AG08396 (cell line): ENCODE measurements around the gene EEF2KMT.
"Not testable (repeated sequence)": the region's sequence is repeated elsewhere in the genome, so short reads cannot be mapped to it uniquely, and the experiment has no call there.

Experiments used
- DNase-seq: peaks from one replicate; pipeline ENCODE4 v3.0.0; 2012; ENCODE audit warnings: low spot score, mixed read lengths

EEF2KMT gene

DNA sequence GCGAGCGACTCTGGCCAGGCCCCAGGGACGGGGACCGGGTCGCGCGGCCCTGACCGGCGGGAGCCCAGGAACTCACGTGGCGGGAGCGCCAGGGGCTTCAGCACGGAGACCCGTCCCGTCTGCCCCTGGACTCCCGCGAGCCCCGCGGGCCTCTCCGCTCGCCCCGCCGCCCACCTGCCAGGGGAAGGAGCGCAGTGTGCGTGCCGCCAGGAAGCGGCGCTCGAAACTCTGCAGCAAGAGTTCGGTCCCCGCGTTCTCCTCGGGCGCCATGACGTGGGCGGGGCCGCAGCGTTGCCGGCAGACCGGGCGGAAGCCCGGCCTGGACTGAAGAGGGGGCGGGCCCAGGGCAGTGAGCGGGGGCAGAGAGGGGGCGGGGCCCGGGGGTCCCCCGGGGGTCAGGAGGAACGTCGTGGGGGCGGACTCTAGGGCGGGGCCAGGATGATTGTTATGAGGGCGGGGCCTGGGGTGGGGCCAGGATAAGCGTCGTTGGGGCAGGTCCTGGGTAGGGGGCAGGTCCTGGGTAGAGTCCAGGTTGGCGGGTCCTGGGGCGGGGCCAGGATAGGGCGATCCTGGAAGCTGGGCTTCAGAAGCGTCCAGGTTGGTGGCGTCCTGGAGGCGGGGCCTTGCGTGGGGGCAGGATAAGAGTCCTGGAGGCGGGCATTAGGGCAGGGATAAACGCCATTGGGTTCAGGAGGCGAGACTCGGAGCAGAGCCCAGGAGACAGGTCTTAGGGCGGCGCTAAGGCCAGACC, at the start of gene EEF2KMT:
Gene EEF2KMT (minus strand): TSS at position 326 of the 751 bp plus-strand sequence. CDS start 56 bp downstream, at position 270.
- peak; percentile 96 for DNase-seq

GRCh38 chr16:5144621-5144956, 47.0 kb upstream of the EEF2KMT start:
- DNase-seq, result not testable (repeated sequence)

DNA sequence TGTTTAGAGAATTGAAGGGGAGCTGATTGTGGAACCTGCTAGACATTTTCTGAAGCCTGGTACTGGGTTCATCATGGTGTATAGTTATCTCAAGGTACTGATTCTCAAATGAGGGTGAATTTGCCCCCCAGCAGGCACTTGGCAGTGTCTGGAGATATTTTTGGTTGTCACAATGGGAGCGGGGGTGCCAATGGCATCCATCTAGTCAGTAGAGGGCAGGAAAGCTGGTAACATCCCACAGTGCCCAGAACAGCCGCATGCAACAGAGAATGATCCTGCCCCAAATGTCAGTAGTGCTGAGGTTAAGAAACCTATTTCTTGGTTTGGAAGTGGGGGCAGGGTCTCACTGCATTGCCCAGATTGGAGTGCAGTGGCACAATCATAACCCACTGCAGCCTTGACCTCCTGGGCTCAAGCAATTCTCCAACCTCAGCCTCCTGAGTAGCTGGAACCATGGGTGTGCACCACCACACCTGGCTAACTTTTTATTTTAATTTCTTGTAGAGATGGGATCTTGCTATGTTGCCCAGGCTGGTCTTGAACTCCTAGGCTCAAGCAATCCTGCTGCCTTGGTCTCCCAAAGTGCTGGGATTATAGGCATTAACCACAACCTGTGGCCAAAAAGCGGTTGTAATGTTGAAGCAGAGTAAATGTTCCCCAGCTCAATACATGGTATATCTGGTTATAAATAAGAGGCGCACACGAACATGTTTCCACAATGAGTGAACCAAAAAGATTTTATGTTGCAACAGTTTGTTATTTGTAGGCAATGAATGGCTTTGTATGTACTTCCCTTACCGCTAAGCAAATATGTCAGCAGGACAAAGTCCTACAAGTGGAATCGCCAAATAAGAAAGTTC, 46.4 kb upstream of the EEF2KMT start:
- DNase-seq, result no peak

DNA sequence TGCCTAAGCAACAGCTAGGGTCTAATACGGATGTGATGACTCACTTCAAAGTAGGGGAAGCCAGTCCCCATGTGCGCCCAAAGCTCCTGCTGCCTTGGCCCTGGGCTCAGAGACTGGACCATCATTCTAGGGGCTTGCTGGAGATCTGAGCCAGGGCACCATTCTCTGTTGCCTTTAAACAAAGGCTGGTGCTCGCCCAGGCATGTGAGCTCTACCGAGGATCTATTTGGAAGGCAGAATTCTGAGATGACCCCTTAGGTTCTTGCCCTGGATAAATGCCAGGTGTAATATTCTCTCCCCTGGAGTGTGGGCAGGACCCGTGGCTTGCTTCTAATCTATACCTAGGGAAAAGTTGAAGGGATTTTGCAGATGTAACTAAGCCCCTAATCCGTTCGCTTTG, 42.6 kb upstream of the EEF2KMT start:
- DNase-seq, result not testable (repeated sequence)

- not testable (repeated sequence) for DNase-seq
Measured at GRCh38 chr16:5134739-5135452, 37.3 kb upstream of the EEF2KMT start.

DNA sequence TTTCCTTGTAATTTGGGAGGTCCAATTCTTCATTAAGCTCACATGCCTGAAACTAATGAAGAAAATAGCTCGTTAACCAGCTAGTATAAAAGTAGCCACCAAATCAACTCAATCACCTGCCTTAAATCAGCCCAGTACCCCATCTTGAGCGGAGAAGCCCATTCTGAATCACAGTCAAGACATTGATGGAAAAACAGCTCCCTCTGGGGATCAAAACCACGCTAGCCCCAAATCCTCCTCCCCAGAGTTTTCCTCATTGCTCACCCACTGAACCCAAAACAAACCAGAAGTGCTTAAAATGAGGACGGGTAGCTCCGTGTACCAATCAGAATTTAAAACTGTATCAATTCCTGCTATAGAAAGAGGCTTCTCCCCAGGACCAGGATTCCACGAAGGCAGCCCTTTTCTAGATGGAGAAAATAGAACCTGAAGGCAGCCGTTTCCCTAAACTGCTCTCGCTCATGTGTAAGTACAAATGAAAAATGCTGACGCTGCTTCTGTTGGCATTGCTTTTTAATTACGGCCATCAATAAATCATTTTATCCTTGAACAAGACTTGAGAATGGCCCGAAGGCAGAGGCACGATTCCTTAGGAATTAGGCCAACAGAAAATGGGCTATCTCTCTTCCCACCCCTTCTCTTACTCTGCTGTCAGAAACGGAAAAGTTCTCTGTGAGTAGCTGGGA, 35.5 kb upstream of the EEF2KMT start:
- DNase-seq, result not testable (repeated sequence)

- DNase-seq, result not testable (repeated sequence)
Measured at GRCh38 chr16:5131467-5132004, 33.9 kb upstream of the EEF2KMT start.

DNA sequence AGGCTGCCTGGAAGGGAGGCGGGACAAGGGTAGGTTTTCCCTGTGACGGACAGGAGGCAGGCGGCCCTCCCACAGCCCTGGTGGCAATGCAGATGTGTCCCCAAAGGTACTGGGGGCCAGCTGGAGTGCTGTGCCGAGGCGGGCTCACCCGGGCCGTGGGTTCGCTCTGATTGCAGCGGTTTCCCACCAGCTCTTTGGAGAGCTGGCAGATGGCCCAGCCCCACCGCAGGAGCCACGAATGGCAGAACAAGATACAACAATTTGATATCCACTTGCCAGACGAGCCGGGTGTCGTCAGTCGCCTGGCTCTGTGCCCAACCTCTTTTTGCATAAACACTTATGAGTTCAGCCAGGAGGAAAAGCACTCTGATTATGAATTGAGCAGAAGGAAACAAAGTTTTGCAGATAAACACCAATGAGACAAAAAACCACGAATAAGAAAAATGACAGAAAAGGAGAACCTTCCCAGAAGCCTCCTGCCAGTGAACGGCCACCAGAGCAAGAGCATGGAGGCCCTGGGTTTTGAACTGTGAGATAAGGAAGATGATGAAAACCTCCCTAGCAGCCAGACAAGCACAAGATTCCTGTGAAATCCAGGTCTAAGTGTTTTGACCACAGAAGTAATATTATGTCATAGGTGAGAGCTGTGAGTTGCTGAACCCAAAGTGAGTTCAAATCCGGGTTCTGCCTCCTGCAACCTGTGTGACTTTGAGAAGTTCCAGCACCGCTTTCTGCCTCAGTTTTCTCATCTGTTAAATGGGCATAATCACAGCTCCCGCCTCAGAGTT, 19.9 kb upstream of the EEF2KMT start:
- peak; percentile 7 for DNase-seq

DNA sequence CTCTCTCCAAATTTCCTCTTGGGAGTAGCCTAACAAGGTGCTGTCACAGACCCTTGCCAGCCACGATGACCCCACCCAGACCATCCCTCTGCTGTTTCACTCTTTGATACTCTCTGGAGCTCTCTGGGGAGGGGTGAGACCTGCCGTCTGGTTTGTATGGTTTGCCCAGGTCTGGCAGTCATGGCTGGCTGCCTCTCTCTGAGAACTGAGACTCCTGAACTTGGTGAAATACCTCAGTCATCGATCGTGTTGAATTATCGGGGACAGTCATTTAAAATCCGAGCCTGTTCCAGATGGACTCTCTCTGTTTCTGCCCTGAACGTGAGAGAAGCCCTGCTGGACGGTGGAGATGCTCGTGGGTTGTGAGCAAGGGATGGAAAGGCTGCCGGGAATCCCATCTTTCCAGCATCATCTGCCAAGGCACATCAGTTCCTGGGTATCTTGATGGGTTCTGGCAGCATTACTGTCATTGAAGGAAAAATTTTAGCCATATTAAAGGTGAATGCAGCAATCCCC, 19.2 kb upstream of the EEF2KMT start:
- not testable (repeated sequence) for DNase-seq

DNA sequence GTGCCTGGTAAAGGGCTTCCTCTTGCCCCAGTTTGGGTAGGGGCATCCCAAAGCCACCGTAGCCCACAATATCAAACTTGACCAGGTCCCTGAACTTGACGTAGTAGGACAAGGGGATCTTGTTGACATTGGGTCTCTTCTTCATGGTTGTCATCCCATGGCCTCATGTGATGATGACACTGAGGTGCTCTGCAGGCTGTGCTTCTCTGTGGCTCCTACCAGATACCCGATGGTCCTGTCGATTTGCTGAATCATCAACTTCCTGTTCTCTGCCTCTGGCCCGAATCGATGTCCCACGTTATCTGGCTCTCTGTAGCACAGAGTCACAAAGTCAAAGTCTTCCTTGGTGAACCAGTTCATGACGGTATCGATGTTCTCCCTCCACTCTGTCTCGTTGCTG, 13.3 kb upstream of the EEF2KMT start:
- not testable (repeated sequence) for DNase-seq

- DNase-seq, result no peak
Measured at GRCh38 chr16:5108505-5109158, 11.0 kb upstream of the EEF2KMT start.

DNA sequence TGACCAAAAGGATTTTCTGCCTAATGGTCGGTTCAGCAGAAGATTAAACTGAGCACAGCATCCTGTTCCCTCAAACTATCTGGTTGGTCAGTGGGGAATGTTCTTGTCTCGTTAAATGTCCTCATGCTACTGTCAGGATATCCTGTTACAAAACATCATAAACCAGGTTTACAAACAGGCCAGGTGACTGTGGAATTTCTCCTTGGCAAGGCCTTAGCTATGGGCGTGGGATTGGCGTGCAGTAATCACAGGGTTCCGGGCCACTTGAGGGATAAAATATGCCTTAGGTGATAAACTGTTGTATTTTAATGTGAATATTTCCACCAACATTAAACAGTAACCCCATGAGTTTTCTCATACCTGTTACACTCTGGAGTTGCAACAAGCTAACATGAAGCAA, 7.4 kb upstream of the EEF2KMT start:
- not testable (repeated sequence) for DNase-seq

DNA sequence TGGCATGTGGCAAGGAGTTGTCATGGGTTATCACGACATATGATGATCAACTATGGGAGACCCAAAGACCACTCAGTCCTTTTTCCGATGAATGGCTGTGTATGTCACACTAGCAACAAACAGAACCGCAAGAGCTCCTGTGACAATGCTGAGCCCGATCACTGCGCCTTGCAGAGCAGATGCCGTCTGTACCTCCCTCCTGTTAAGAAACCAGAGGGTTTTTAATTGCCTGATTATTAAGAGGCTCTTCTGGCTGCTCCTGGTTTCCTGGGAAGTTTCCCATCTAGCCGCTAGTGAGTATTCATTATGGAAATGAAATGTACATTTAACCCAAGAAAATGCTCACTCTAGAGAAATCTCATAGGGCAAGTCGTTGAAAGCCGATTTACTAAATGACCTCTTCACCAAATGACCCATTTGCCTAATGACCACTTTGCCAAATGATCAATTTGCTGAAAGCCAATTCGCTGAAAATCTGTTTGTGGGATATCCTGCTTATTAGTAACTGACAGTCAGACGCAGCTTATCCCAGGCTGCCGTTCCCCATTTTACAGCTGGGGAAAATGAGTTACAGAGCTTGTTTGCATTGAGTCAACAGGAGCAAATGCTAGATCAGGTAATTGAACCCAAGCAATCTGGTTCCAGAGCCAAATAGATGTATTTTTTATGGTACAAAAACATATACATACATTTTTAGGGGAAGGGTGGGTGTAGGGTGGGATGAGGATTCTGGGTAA, 5.9 kb upstream of the EEF2KMT start:
- not testable (repeated sequence) for DNase-seq

GRCh38 chr16:5099174-5099573, 1.6 kb upstream of the EEF2KMT start:
- not testable (repeated sequence) for DNase-seq

GRCh38 chr16:5098221-5099159, 895 bp upstream of the EEF2KMT start:
- DNase-seq, result peak; percentile 49

GRCh38 chr16:5097061-5097469, 530 bp downstream of the EEF2KMT start:
- not testable (repeated sequence) for DNase-seq

DNA sequence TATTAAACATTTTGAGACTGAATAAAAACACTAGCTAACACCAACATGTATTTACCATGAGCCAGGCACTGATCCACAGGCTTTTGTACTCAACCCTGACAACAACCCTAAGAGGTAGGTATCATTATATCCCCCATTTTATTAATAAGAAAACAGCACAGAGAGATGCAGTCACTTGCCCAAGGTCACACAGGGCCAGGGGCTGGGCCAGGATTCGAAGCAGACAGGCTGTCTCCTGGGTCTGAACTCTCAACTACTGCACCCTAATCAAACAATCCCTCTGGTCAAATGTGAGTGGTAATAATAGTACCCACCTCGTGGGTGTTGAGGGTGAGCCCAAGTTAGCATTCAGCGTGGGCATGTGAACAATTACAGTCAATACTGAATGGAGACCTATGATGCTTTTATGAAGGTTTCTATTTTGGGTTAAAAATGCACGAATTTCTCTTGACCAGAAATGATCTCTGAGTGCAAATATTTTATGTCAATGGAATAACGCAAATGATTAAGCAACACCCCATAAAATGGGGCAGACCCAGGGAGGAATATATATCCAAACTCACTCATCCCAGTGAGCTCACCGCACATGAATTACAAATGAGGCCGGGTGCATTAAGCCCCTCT, 1.0 kb downstream of the EEF2KMT start:
- not testable (repeated sequence) for DNase-seq
